Memory B cell (primary cell): ENCODE measurements around the gene STK38.
"Not testable (repeated sequence)": the region's sequence is repeated elsewhere in the genome, so short reads cannot be mapped to it uniquely, and the experiment has no call there.

ENCODE experiments used
- ATAC-seq: fragments of 150-1000 bp; cut with Tn5 transposase; 2 replicates; pipeline ENCODE4 v1.10.0; 2021; ENCODE audit warnings: low read depth, mild to moderate bottlenecking, moderate library complexity
- DNase-seq, 2 donors: peaks; one replicate each; pipeline ENCODE4 v3.0.0; 2022; ENCODE audit warnings: low spot score in 2 of 2
- H3K27ac Mint-ChIP-seq: one replicate; pipeline ENCODE4 v1.8.0; 2022; ENCODE audit warnings: mild to moderate bottlenecking, moderate library complexity, mixed read lengths
- H3K27me3 Mint-ChIP-seq: one replicate; pipeline ENCODE4 v1.8.0; 2022; ENCODE audit warnings: mixed read lengths
- H3K36me3 Mint-ChIP-seq: one replicate; pipeline ENCODE4 v1.8.0; 2022; ENCODE audit warnings: mild to moderate bottlenecking, mixed read lengths
- H3K4me1 Mint-ChIP-seq: one replicate; pipeline ENCODE4 v1.8.0; 2022; ENCODE audit warnings: mixed read lengths
- H3K4me3 Mint-ChIP-seq: one replicate; pipeline ENCODE4 v1.8.0; 2022; ENCODE audit warnings: mild to moderate bottlenecking, moderate library complexity, mixed read lengths
- H3K9me3 Mint-ChIP-seq: one replicate; pipeline ENCODE4 v1.8.0; 2022; ENCODE audit warnings: mixed read lengths

Gene STK38

GRCh38 chr6:36577301-36577700, 30.0 kb upstream of the STK38 start:
- ATAC-seq (no peak), DNase-seq (no peak)
- no peaks in the 10 kb centered on the region for H3K36me3 Mint-ChIP-seq
- no peaks in the 10 kb centered on the region for H3K27me3 Mint-ChIP-seq
- no peaks in the 10 kb centered on the region for H3K9me3 Mint-ChIP-seq
- H3K4me1 Mint-ChIP-seq: peaks cover 2% of the 10 kb centered on the region
- H3K27ac Mint-ChIP-seq: no peak overlapping the region
- H3K4me3 Mint-ChIP-seq: no peak overlapping the region

- H3K27ac Mint-ChIP-seq: no peak overlapping the region
- ATAC-seq: no peak
- no peaks in the 10 kb centered on the region for H3K36me3 Mint-ChIP-seq
These were observed 29.3 kb upstream of the STK38 start for GRCh38 chr6:36576578-36576977.

GRCh38 chr6:36574679-36575078, 27.4 kb upstream of the STK38 start:
- no peak for DNase-seq
- no peaks in the 10 kb centered on the region for H3K27me3 Mint-ChIP-seq
- H3K4me1 Mint-ChIP-seq: peaks cover 3% of the 10 kb centered on the region
- no peak for ATAC-seq
- H3K9me3 Mint-ChIP-seq: no peaks in the 10 kb centered on the region
- H3K36me3 Mint-ChIP-seq: no peaks in the 10 kb centered on the region
- H3K27ac Mint-ChIP-seq: no peak overlapping the region
- no peak overlapping the region for H3K4me3 Mint-ChIP-seq

More at GRCh38 chr6:36576578-36576977, 29.3 kb upstream of the STK38 start:
- H3K4me1 Mint-ChIP-seq: peaks cover 2% of the 10 kb centered on the region
- no peak overlapping the region for H3K4me3 Mint-ChIP-seq
- no peak for DNase-seq
- no peaks in the 10 kb centered on the region for H3K27me3 Mint-ChIP-seq
- H3K9me3 Mint-ChIP-seq: no peaks in the 10 kb centered on the region

GRCh38 chr6:36572353-36573311, 25.4 kb upstream of the STK38 start:
- H3K36me3 Mint-ChIP-seq, H3K27ac Mint-ChIP-seq, H3K4me1 Mint-ChIP-seq, H3K9me3 Mint-ChIP-seq, H3K4me3 Mint-ChIP-seq, H3K27me3 Mint-ChIP-seq, DNase-seq, ATAC-seq: not testable (repeated sequence)

GRCh38 chr6:36571122-36572043, 24.1 kb upstream of the STK38 start:
- H3K36me3 Mint-ChIP-seq: no peaks in the 10 kb centered on the region
- no peak overlapping the region for H3K27ac Mint-ChIP-seq
- no peak overlapping the region for H3K4me3 Mint-ChIP-seq
- no peaks in the 10 kb centered on the region for H3K9me3 Mint-ChIP-seq
- H3K4me1 Mint-ChIP-seq: peaks cover 2% of the 10 kb centered on the region
- no peaks in the 10 kb centered on the region for H3K27me3 Mint-ChIP-seq
- no peak for DNase-seq
- no peak for ATAC-seq

- Mint-ChIP-seq H3K27ac (no peak overlapping the region), H3K36me3 (no peaks in the 10 kb centered on the region), H3K4me3 (no peak overlapping the region), H3K9me3 (no peaks in the 10 kb centered on the region), H3K4me1 (peaks cover 2% of the 10 kb centered on the region), H3K27me3 (no peaks in the 10 kb centered on the region)
- ATAC-seq (peak; percentile 97), DNase-seq (no peak)
These were observed 23.0 kb upstream of the STK38 start for GRCh38 chr6:36570264-36570663.

- no peaks in the 10 kb centered on the region for H3K9me3 Mint-ChIP-seq
- H3K36me3 Mint-ChIP-seq: no peaks in the 10 kb centered on the region
- no peak for DNase-seq
- H3K27me3 Mint-ChIP-seq: no peaks in the 10 kb centered on the region
- H3K4me3 Mint-ChIP-seq: no peak overlapping the region
- no peak for ATAC-seq
- H3K27ac Mint-ChIP-seq: no peak overlapping the region
- H3K4me1 Mint-ChIP-seq: peaks cover 2% of the 10 kb centered on the region
These were observed 19.2 kb upstream of the STK38 start for GRCh38 chr6:36566418-36566905.

- ATAC-seq: no peak
- Mint-ChIP-seq H3K4me3 (no peak overlapping the region), H3K4me1 (peaks cover 6% of the 10 kb centered on the region), H3K9me3 (no peaks in the 10 kb centered on the region), H3K27ac (no peak overlapping the region), H3K27me3 (no peaks in the 10 kb centered on the region), H3K36me3 (no peaks in the 10 kb centered on the region)
- DNase-seq: no peak
These were observed 16.6 kb upstream of the STK38 start for GRCh38 chr6:36563928-36564284.

- Mint-ChIP-seq H3K27ac (no peak overlapping the region), H3K9me3 (no peaks in the 10 kb centered on the region), H3K27me3 (no peaks in the 10 kb centered on the region), H3K4me3 (no peak overlapping the region), H3K4me1 (peaks cover 6% of the 10 kb centered on the region), H3K36me3 (no peaks in the 10 kb centered on the region)
- no peak for DNase-seq
- no peak for ATAC-seq
These were observed 16.1 kb upstream of the STK38 start for GRCh38 chr6:36563237-36563927.

GRCh38 chr6:36560822-36561221, 13.5 kb upstream of the STK38 start:
- DNase-seq (no peak), ATAC-seq (no peak)
- H3K36me3 Mint-ChIP-seq: no peaks in the 10 kb centered on the region
- no peak overlapping the region for H3K4me3 Mint-ChIP-seq
- H3K9me3 Mint-ChIP-seq: no peaks in the 10 kb centered on the region
- peaks cover 10% of the 10 kb centered on the region for H3K4me1 Mint-ChIP-seq
- H3K27me3 Mint-ChIP-seq: no peaks in the 10 kb centered on the region
- H3K27ac Mint-ChIP-seq: no peak overlapping the region

GRCh38 chr6:36559011-36559793, 11.9 kb upstream of the STK38 start:
- H3K4me1 Mint-ChIP-seq: peaks cover 11% of the 10 kb centered on the region
- no peak overlapping the region for H3K4me3 Mint-ChIP-seq
- no peaks in the 10 kb centered on the region for H3K27me3 Mint-ChIP-seq
- H3K27ac Mint-ChIP-seq: peak overlapping the region; percentile 29
- H3K36me3 Mint-ChIP-seq: no peaks in the 10 kb centered on the region
- no peaks in the 10 kb centered on the region for H3K9me3 Mint-ChIP-seq
- ATAC-seq: peak; percentile 73
- DNase-seq: no peak

GRCh38 chr6:36556281-36556680, 9.0 kb upstream of the STK38 start:
- Mint-ChIP-seq H3K27me3 (peaks cover 2% of the 10 kb centered on the region), H3K36me3 (peaks cover 2% of the 10 kb centered on the region), H3K27ac (no peak overlapping the region), H3K9me3 (no peaks in the 10 kb centered on the region), H3K4me1 (peaks cover 11% of the 10 kb centered on the region), H3K4me3 (no peak overlapping the region)
- ATAC-seq (no peak), DNase-seq (no peak)

- H3K36me3 Mint-ChIP-seq: peaks cover 2% of the 10 kb centered on the region
- DNase-seq (no peak), ATAC-seq (no peak)
- H3K27ac Mint-ChIP-seq: no peak overlapping the region
- H3K4me3 Mint-ChIP-seq: no peak overlapping the region
- H3K9me3 Mint-ChIP-seq: no peaks in the 10 kb centered on the region
- peaks cover 2% of the 10 kb centered on the region for H3K27me3 Mint-ChIP-seq
- H3K4me1 Mint-ChIP-seq: peaks cover 14% of the 10 kb centered on the region
These were observed 8.5 kb upstream of the STK38 start for GRCh38 chr6:36555750-36556252.
